Measurements from ENCODE around the gene DDAH2.

Gene DDAH2

DNA sequence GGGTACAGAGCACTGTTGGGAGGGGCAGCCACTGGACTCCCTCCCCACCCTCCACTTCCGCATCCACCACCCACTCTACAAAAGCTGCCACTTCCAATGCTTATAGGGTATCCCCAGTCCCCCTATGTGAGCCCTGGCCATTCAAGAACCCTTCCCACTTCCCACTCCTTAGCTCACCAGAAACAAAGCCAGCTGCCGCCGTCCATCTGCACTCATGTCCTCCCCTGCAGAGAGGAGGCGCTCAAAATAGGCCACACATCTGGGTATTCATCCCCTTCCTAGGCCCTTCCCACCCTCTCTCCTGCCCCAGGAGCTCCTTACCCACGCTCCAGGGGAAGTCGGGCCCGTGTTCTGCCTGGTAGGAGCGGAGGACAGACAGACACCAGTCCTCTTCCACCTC lies 41.8 kb downstream of the DDAH2 start:
- DNase-seq: no peak

- DNase-seq: no peak
These were observed 42.6 kb downstream of the DDAH2 start for GRCh38 chr6:31686483-31686882.

- no peak for DNase-seq
These were observed 45.5 kb downstream of the DDAH2 start for GRCh38 chr6:31683591-31683990.

DNA sequence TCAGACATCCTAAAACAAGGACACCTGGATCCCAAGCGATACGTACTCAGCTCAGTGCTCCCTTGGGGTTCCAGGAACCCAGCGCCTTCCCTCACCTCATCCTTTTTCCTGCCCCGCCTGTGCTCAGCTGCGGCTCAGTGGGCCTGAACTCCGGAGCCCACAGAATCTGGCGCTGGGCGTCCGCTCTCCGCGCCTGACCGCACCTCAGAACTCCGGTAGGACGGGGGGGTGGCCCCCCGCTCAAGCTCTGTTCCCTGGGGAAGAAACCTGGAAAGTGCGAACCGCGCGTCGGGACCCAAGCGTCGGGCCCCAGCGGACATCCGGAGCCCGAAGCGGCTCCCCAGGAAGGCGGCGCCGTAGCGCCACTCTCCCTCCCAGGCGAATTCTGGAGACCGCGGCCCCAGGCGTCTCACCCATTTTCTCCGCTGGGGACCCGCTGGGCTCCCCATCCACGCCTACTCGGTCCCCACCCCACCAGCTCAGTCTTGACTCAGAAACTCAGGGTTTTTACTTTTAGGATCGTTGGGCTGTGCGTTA lies 47.9 kb downstream of the DDAH2 start:
- DNase-seq: no peak

GRCh38 chr6:31680226-31681134 lies 48.6 kb downstream of the DDAH2 start, which contains the start of gene LY6G5C:
Gene LY6G5C, minus strand, starts transcription at chr6:31681067. Its CDS starts 694 bp downstream, at chr6:31680373.
- DNase-seq: no peak

- no peak for DNase-seq
These were observed 51.1 kb downstream of the DDAH2 start for GRCh38 chr6:31677955-31678354.
